HL-60 (cell line): ENCODE data around the gene GPC3.

ENCODE experiments used
- DNase-seq, 2 experiments: peaks; one replicate each; pipeline ENCODE4 v3.0.0-alpha.2; 2010 to 2020; ENCODE audit warnings: low read depth in 1 of 2, low spot score in 1 of 2
- H3K27ac ChIP-seq: fragments of 250-450 bp; sonication (Bioruptor Pico); replicated peaks from 2 replicates; pipeline ENCODE4 v1.5.1; 2020; ENCODE audit warnings: mild to moderate bottlenecking, moderate library complexity
- H3K27me3 ChIP-seq: fragments of 250-450 bp; sonication (Bioruptor Pico); 2 replicates; pipeline ENCODE4 v1.5.1; 2021; ENCODE audit warnings: mild to moderate bottlenecking, moderate library complexity; ENCODE audit not compliant: insufficient read depth, poor library complexity, severe bottlenecking
- H3K4me3 ChIP-seq: replicated peaks from 2 replicates; pipeline ENCODE4 v1.5.1; 2011; ENCODE audit warnings: mild to moderate bottlenecking, control low read depth, low read length; ENCODE audit not compliant: insufficient read depth
- CTCF ChIP-seq: IDR thresholded peaks from one replicate; pipeline ENCODE4 v1.5.1; 2011; ENCODE audit warnings: low read length, control low read depth, inconsistent platforms; ENCODE audit not compliant: insufficient read depth
- GABPA ChIP-seq: IDR thresholded peaks from 2 replicates; pipeline ENCODE4 v1.6.1; 2012; ENCODE audit warnings: low read depth
- POLR2AphosphoS5 ChIP-seq: IDR thresholded peaks from 2 replicates; pipeline ENCODE4 v1.6.1; 2012; ENCODE audit warnings: low read depth
- SPI1 ChIP-seq: IDR thresholded peaks from 2 replicates; pipeline ENCODE4 v1.6.1; 2012; ENCODE audit warnings: low read depth, mild to moderate bottlenecking, borderline replicate concordance
- TF ChIP-seq, protein P1 (sequence below): IDR thresholded peaks from 2 replicates; pipeline ENCODE4 v1.6.1; 2012; ENCODE audit warnings: low read depth; ENCODE audit not compliant: insufficient replicate concordance

The GPC3 gene

GRCh38 chrX:133781174-133781573 lies 204.2 kb downstream of the GPC3 start:
- Histone ChIP-seq H3K27me3 (no peaks in the 10 kb centered on the region), H3K4me3 (no peak overlapping the region), H3K27ac (no peak overlapping the region)
- TF ChIP-seq, protein P1, sequence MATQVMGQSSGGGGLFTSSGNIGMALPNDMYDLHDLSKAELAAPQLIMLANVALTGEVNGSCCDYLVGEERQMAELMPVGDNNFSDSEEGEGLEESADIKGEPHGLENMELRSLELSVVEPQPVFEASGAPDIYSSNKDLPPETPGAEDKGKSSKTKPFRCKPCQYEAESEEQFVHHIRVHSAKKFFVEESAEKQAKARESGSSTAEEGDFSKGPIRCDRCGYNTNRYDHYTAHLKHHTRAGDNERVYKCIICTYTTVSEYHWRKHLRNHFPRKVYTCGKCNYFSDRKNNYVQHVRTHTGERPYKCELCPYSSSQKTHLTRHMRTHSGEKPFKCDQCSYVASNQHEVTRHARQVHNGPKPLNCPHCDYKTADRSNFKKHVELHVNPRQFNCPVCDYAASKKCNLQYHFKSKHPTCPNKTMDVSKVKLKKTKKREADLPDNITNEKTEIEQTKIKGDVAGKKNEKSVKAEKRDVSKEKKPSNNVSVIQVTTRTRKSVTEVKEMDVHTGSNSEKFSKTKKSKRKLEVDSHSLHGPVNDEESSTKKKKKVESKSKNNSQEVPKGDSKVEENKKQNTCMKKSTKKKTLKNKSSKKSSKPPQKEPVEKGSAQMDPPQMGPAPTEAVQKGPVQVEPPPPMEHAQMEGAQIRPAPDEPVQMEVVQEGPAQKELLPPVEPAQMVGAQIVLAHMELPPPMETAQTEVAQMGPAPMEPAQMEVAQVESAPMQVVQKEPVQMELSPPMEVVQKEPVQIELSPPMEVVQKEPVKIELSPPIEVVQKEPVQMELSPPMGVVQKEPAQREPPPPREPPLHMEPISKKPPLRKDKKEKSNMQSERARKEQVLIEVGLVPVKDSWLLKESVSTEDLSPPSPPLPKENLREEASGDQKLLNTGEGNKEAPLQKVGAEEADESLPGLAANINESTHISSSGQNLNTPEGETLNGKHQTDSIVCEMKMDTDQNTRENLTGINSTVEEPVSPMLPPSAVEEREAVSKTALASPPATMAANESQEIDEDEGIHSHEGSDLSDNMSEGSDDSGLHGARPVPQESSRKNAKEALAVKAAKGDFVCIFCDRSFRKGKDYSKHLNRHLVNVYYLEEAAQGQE: no peak
- TF ChIP-seq CTCF: no peak
- no peak for TF ChIP-seq SPI1
- no peak for TF ChIP-seq GABPA
- no peak for TF ChIP-seq POLR2AphosphoS5
- no peak for DNase-seq

DNA sequence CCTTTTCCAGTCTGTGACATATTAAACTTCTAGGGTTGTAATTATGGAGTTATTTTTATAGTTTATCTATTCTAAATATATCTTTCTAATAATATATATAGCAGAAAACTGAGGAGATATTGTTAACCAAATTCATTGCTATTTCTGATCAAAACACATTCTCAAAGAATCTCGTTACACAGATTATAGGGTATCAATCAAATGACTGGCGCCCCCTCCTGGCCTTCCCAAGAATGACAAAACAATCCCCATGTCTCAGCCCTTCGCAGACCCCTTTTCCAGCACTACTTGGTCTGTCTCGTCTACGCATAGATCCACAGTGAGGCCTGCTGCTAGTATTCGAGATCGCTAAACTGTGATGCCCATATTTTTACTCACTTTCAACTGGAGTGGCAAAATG lies 209.3 kb downstream of the GPC3 start:
- TF ChIP-seq POLR2AphosphoS5: no peak
- no peak for TF ChIP-seq GABPA
- TF ChIP-seq CTCF: peak; percentile 10
- TF ChIP-seq, protein P1: no peak
- TF ChIP-seq SPI1: no peak
- DNase-seq: peak in 1 of 2 experiments; percentile 3
- Histone ChIP-seq H3K27ac (no peak overlapping the region), H3K4me3 (no peak overlapping the region), H3K27me3 (no peaks in the 10 kb centered on the region)

- Histone ChIP-seq H3K27me3 (no peaks in the 10 kb centered on the region), H3K4me3 (no peak overlapping the region), H3K27ac (no peak overlapping the region)
- DNase-seq: no peak
- no peak for TF ChIP-seq SPI1
- no peak for TF ChIP-seq CTCF
- TF ChIP-seq GABPA: no peak
- TF ChIP-seq, protein P1: no peak
These were observed 210.6 kb downstream of the GPC3 start for GRCh38 chrX:133774807-133775206.
